B cell (primary cell): ENCODE data around the gene MS4A3. TPM values are rescaled to one million over a fixed set of nuclear protein-coding genes. Genes with fewer than 3 reads are reported as not detected.

Experiments used
- ATAC-seq: fragments of 200-7000 bp; cut with Tn5 transposase; one replicate; pipeline ENCODE4 v1.10.0; 2021; ENCODE audit warnings: low read depth, mild to moderate bottlenecking, moderate number of reproducible peaks, moderate library complexity
- CTCF ChIA-PET: fragments of 350-600 bp; sonication (Branson Sonifier 250); formaldehyde crosslinking; loops from one replicate; lab custom pipeline; 2021; ENCODE audit warnings: antibody characterized with exemption, inconsistent platforms; lab: Charles Lee
- POLR2A ChIA-PET: fragments of 350-600 bp; sonication (Branson Sonifier 250); formaldehyde crosslinking; loops from one replicate; lab custom pipeline; 2021; ENCODE audit warnings: antibody characterized with exemption; lab: Charles Lee
- DNase-seq: peaks from one replicate; pipeline ENCODE4 v3.0.0; 2013
- H2AFZ ChIP-seq: 2 replicates; pipeline ENCODE4 v1.6.1; 2012; ENCODE audit warnings: mild to moderate bottlenecking, low read depth, low read length; ENCODE audit not compliant: insufficient read depth, poor library complexity, severe bottlenecking
- H3K27ac ChIP-seq, 2 donors: 1 replicate in 1 of 2; 2 replicates in 1 of 2; pipeline ENCODE4 v1.5.1; 2012 to 2013; ENCODE audit warnings: low read length in 2 of 2, mild to moderate bottlenecking in 2 of 2, moderate library complexity in 1 of 2
- H3K27me3 ChIP-seq, 4 experiments: fragments of 200-600 bp in 1 of 4; sonication (generic) in 1 of 4; replicated peaks in 1 of 4; 1 replicate in 2 of 4; 2 replicates in 2 of 4; pipeline versions ENCODE4 v1.6.1 to v1.7.0; 2013 to 2016; ENCODE audit warnings: low read length in 3 of 4, mild to moderate bottlenecking in 2 of 4, mixed read lengths in 1 of 4, moderate library complexity in 1 of 4; ENCODE audit not compliant: insufficient read depth in 4 of 4, control insufficient read depth in 3 of 4; ENCODE audit errors: control extremely low read depth in 1 of 4
- H3K36me3 ChIP-seq, 2 experiments: replicated peaks in 1 of 2; 1 replicate in 1 of 2; 2 replicates in 1 of 2; pipeline versions ENCODE4 v1.6.1 to v1.7.1; 2013; ENCODE audit warnings: low read length in 1 of 2; ENCODE audit not compliant: insufficient read depth in 2 of 2, control insufficient read depth in 1 of 2; ENCODE audit errors: control extremely low read depth in 1 of 2, extremely low read depth in 1 of 2
- H3K4me1 ChIP-seq, 2 donors: fragments of 200-600 bp in 1 of 2; sonication (generic) in 1 of 2; 1 replicate in 1 of 2; 2 replicates in 1 of 2; pipeline versions ENCODE4 v1.5.1 to v1.6.1; 2013 to 2017; ENCODE audit warnings: low read length in 2 of 2; ENCODE audit not compliant: control insufficient read depth in 2 of 2, insufficient read depth in 2 of 2
- H3K4me2 ChIP-seq: replicated peaks from 2 replicates; pipeline ENCODE3; 2012; ENCODE audit warnings: mild to moderate bottlenecking, low read depth, low read length; ENCODE audit not compliant: poor library complexity, severe bottlenecking
- H3K4me3 ChIP-seq, 5 experiments: fragments of 200-600 bp in 1 of 5; sonication (generic) in 1 of 5; 1 replicate in 3 of 5; 2 replicates in 2 of 5; pipeline versions ENCODE4 v1.5.1 to v1.7.0; 2011 to 2016; ENCODE audit warnings: low read length in 4 of 5, mild to moderate bottlenecking in 4 of 5, low read depth in 2 of 5, control low read depth in 1 of 5, moderate library complexity in 1 of 5; ENCODE audit not compliant: insufficient read depth in 1 of 5; ENCODE audit errors: control extremely low read depth in 1 of 5, extremely low read depth in 1 of 5
- H3K79me2 ChIP-seq: fragments of 200-600 bp; sonication (generic); one replicate; pipeline ENCODE4 v1.6.0; 2016; ENCODE audit warnings: low read length; ENCODE audit not compliant: control insufficient read depth, insufficient read depth
- H3K9ac ChIP-seq: fragments of 200-600 bp; sonication (generic); 2 replicates; pipeline ENCODE4 v1.6.1; 2017; ENCODE audit warnings: mild to moderate bottlenecking, low read length, moderate library complexity
- H3K9me3 ChIP-seq, 3 donors: one replicate each; pipeline versions ENCODE4 v1.6.1 to v1.7.1; 2013; ENCODE audit warnings: low read length in 2 of 3; ENCODE audit not compliant: control insufficient read depth in 2 of 3, insufficient read depth in 1 of 3; ENCODE audit errors: control extremely low read depth in 1 of 3
- H4K20me1 ChIP-seq: 2 replicates; pipeline ENCODE4 v1.6.0; 2012; ENCODE audit warnings: mild to moderate bottlenecking, low read length; ENCODE audit not compliant: insufficient read depth, control insufficient read depth, poor library complexity, severe bottlenecking
- H3K27ac Mint-ChIP-seq: one replicate; pipeline ENCODE4 v1.8.0; 2021; ENCODE audit warnings: mixed read lengths
- H3K27me3 Mint-ChIP-seq: one replicate; pipeline ENCODE4 v1.8.0; 2021; ENCODE audit warnings: mixed read lengths
- H3K4me1 Mint-ChIP-seq: one replicate; pipeline ENCODE4 v1.8.0; 2021; ENCODE audit warnings: mixed read lengths
- H3K4me3 Mint-ChIP-seq: one replicate; pipeline ENCODE4 v1.8.0; 2021; ENCODE audit warnings: mixed read lengths
- H3K9me3 Mint-ChIP-seq: one replicate; pipeline ENCODE4 v1.8.0; 2022; ENCODE audit warnings: mixed read lengths; ENCODE audit not compliant: insufficient read depth
- CTCF ChIP-seq: fragments of 200-600 bp; IDR thresholded peaks from one replicate; pipeline ENCODE4 v1.8.0; 2022; ENCODE audit warnings: antibody characterized with exemption, mild to moderate bottlenecking
- EZH2 ChIP-seq: IDR thresholded peaks from 2 replicates; pipeline ENCODE4 v1.6.1; 2012; ENCODE audit warnings: borderline replicate concordance, low read depth, mild to moderate bottlenecking, moderate library complexity, low read length; ENCODE audit not compliant: insufficient read depth, poor library complexity, severe bottlenecking
- WGBS: methylation state at CpG from one replicate; pipeline ENCODE4 v1.1.5; 2013; ENCODE audit warnings: missing lambda C conversion rate; ENCODE audit not compliant: insufficient coverage; 5-methylcytosine and 5-hydroxymethylcytosine counted together
- intact Hi-C: fragments of 100-400 bp; cut with micrococcal nuclease; formaldehyde crosslinking; loops from one replicate; pipeline ENCODE4 v1.10.0; 2022
- polyA plus RNA-seq: library from polyadenylated mRNA; depleted of rRNA; stranded (reverse); fragments of >200 nt; gene quantifications from 2 replicates; pipeline ENCODE4 v1.2.3, GENCODE V29; 2012
- total RNA-seq, 2 donors: library from RNA; stranded (reverse); fragments of 120-200 nt in 1 of 2; gene quantifications; 1 replicate in 1 of 2; 2 replicates in 1 of 2; pipeline versions ENCODE4 v1.2.3 to v1.2.4, GENCODE V29; 2013 to 2022

MS4A3 gene
- total and polyA plus RNA-seq, 2 donors (not counting 1 experiment from before 2014, with no cell fraction given), result not detected

DNA sequence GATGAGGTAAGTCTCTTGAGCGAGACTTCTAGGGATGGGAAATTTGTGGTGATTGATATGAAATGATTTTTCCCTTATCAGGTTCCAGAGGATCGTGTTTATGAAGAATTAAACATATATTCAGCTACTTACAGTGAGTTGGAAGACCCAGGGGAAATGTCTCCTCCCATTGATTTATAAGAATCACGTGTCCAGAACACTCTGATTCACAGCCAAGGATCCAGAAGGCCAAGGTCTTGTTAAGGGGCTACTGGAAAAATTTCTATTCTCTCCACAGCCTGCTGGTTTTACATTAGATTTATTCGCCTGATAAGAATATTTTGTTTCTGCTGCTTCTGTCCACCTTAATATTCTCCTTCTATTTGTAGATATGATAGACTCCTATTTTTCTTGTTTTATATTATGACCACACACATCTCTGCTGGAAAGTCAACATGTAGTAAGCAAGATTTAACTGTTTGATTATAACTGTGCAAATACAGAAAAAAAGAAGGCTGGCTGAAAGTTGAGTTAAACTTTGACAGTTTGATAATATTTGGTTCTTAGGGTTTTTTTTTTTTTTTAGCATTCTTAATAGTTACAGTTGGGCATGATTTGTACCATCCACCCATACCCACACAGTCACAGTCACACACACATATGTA, 39.1 kb downstream of the MS4A3 start:
- no CpG with 5 or more reads among the region's 4 CpGs for WGBS
- no peaks in the 10 kb centered on the region for H3K36me3 ChIP-seq
- Mint-ChIP-seq H3K4me3 (no peak overlapping the region), H3K9me3 (no peaks in the 10 kb centered on the region), H3K27ac (no peak overlapping the region), H3K4me1 (peaks cover 2% of the 10 kb centered on the region), H3K27me3 (peaks cover 8% of the 10 kb centered on the region)
- H3K4me2 ChIP-seq, result no peak overlapping the region
- no peak overlapping the region for H3K27ac ChIP-seq
- DNase-seq (no peak), ATAC-seq (no peak)
- H2AFZ ChIP-seq, result no peak overlapping the region
- CTCF ChIA-PET, result no interaction called here
- no peak overlapping the region for H3K4me3 ChIP-seq
- no peaks in the 10 kb centered on the region for H3K9me3 ChIP-seq
- H3K27me3 ChIP-seq, result no peaks in the 10 kb centered on the region
- POLR2A ChIA-PET, result no interaction called here
- H3K4me1 ChIP-seq, result no peaks in the 10 kb centered on the region
- no peak overlapping the region for H3K9ac ChIP-seq
- H4K20me1 ChIP-seq, result no peaks in the 10 kb centered on the region
- TF ChIP-seq CTCF, result no peak
- TF ChIP-seq EZH2, result no peak
- intact Hi-C loops, result no loop called here
- H3K79me2 ChIP-seq, result no peaks in the 10 kb centered on the region

DNA sequence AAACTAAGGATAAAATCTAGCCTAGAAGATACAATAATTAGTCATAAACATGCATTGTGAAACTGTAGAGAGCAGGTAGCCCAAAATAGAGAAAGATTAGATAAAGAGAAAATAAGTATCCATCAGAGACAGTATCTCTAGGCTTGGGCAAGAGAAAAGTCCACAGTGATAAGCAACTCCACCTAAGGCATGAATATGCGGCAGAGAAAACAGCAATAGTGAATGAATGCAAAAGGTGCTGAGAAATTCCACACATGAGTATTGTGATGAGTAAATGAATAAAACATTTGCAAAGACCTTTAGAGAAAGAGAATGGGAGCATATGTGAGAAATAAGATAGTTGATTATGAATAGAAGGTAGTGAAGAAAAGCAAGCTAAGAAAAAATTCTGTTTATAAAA, 40.7 kb downstream of the MS4A3 start:
- TF ChIP-seq EZH2, result no peak
- TF ChIP-seq CTCF, result no peak
- H3K4me2 ChIP-seq, result no peak overlapping the region
- H3K27ac ChIP-seq, result no peak overlapping the region
- intact Hi-C loops, result no loop called here
- ATAC-seq (no peak), DNase-seq (no peak)
- H3K9ac ChIP-seq, result no peak overlapping the region
- no peaks in the 10 kb centered on the region for H3K79me2 ChIP-seq
- Mint-ChIP-seq H3K27me3 (peaks cover 5% of the 10 kb centered on the region), H3K4me3 (no peak overlapping the region), H3K9me3 (no peaks in the 10 kb centered on the region), H3K27ac (no peak overlapping the region), H3K4me1 (peaks cover 16% of the 10 kb centered on the region)
- CTCF ChIA-PET, result no interaction called here
- H2AFZ ChIP-seq, result no peak overlapping the region
- H3K27me3 ChIP-seq, result no peaks in the 10 kb centered on the region
- peaks cover 0 to 5% of the 10 kb centered on the region in 2 donors for H3K4me1 ChIP-seq
- H3K4me3 ChIP-seq, result no peak overlapping the region
- no peaks in the 10 kb centered on the region for H4K20me1 ChIP-seq
- 100% methylated on average over 1 of the region's 1 CpG for WGBS
- POLR2A ChIA-PET, result no interaction called here
- no peaks in the 10 kb centered on the region for H3K36me3 ChIP-seq
- H3K9me3 ChIP-seq, result no peaks in the 10 kb centered on the region
